Measurements from ENCODE around the gene PLXNB2. TPM values are rescaled to one million over a fixed set of nuclear protein-coding genes. Genes with fewer than 3 reads are reported as not detected.

PLXNB2 gene
- total RNA-seq, 4 donors from 2014 or later: 44.7 to 208 (median 126) TPM

GRCh38 chr22:50264104-50264745 is 43.2 kb downstream of the PLXNB2 start:
- intact Hi-C loops (cut with DNase I; ENCODE audit: low total_unique reads): no loop called here
- DNase-seq: no peak
- Histone ChIP-seq H3K4me3 (no peak overlapping the region), H3K9me3 (no peaks in the 10 kb centered on the region), H3K27ac (no peak overlapping the region), H3K36me3 (no peaks in the 10 kb centered on the region), H3K27me3 (no peaks in the 10 kb centered on the region), H3K4me1 (peaks cover 0 to 31% of the 10 kb centered on the region in 2 donors)
- TF ChIP-seq CTCF (IDR thresholded peaks at IDR 0.05): no peak
- TF ChIP-seq POLR2A (IDR thresholded peaks at IDR 0.05): no peak

DNA sequence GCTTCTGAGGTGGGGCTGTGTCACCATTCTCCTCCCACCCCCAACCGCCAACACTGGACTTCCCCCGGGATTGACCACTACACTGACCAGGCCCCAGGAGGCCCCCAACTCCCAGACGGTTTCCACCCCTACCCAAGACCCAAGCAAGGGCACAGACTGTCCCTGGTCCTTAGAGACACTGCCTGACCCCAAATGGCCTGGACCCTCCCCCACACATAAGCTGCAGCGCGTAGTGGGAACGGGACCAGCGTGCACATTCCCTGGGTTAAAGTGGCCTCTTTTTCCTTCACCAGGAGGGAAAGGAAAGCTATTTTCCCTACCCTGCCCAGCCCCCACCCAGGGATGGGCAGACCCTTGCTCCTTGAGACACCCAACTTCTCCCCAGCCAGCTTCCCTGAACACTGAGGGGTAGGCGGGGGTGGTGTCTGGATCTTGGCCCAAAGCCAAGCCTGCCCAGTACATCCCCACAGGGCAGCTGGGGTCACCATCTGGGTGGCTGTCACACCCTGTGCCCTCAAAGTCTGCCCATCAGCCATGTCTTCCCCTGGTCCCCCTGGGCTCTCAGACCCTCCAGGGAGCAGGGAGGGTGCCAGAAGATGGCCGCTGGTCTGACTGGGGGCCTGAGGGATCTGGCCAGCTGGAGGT is 44.4 kb downstream of the PLXNB2 start:
- H3K27ac ChIP-seq: no peak overlapping the region
- no peaks in the 10 kb centered on the region for H3K27me3 ChIP-seq
- no peaks in the 10 kb centered on the region for H3K36me3 ChIP-seq
- no peak overlapping the region for H3K4me3 ChIP-seq
- intact Hi-C loops (cut with DNase I; ENCODE audit: low total_unique reads): no loop called here
- H3K9me3 ChIP-seq: no peaks in the 10 kb centered on the region
- H3K4me1 ChIP-seq: peaks cover 0 to 23% of the 10 kb centered on the region in 2 donors
- DNase-seq: no peak
- TF ChIP-seq CTCF (IDR thresholded peaks at IDR 0.05): no peak
- TF ChIP-seq POLR2A (IDR thresholded peaks at IDR 0.05): no peak

DNA sequence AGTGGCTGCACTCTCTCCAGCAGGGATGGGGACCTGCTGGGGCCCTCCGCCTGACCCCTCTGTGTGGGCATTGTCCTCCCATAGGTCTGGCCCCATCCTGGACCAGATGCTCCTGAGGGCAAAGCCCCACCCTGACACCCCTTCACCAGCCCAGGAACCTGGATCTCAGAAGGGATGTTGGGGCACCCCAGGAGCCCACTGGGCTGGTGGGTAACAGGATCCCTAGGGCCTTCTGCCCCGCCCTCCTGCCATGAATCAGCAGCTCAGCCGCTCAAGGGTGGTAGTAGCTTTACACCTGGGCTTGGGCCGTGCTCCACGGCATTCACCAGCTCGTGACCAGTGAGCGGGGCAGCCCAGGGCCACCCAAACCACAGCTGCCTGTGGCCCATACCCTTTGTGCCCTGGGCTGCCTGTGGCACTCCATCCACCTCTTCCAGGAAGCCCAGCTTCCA is 45.0 kb downstream of the PLXNB2 start:
- H3K27ac ChIP-seq: peak overlapping the region in 1 of 2 donors; percentile 74
- no peaks in the 10 kb centered on the region for H3K9me3 ChIP-seq
- H3K27me3 ChIP-seq: no peaks in the 10 kb centered on the region
- TF ChIP-seq CTCF (IDR thresholded peaks at IDR 0.05) (no peak), POLR2A (IDR thresholded peaks at IDR 0.05) (no peak)
- peaks cover 0 to 19% of the 10 kb centered on the region in 2 donors for H3K4me1 ChIP-seq
- no peak for DNase-seq
- intact Hi-C loops (cut with DNase I; ENCODE audit: low total_unique reads): no loop called here
- H3K4me3 ChIP-seq: no peak overlapping the region
- H3K36me3 ChIP-seq: no peaks in the 10 kb centered on the region

GRCh38 chr22:50261615-50262459 is 45.6 kb downstream of the PLXNB2 start, which contains the start of gene MAPK12:
TSS of gene MAPK12 (minus strand) at chr22:50261683. CDS start at chr22:50261509, 174 bp downstream.
- TF ChIP-seq CTCF (IDR thresholded peaks at IDR 0.05) (no peak), POLR2A (IDR thresholded peaks at IDR 0.05) (peak in 1 of 2 donors; percentile 10)
- Histone ChIP-seq H3K36me3 (no peaks in the 10 kb centered on the region), H3K27ac (peak within 1 kb of the TSS; percentile 65 to 74), H3K4me1 (peaks cover 0 to 19% of the 10 kb centered on the region in 2 donors), H3K4me3 (peak within 1 kb of the TSS; percentile 32 to 58), H3K9me3 (no peaks in the 10 kb centered on the region), H3K27me3 (no peaks in the 10 kb centered on the region)
- intact Hi-C loops (cut with DNase I; ENCODE audit: low total_unique reads): no loop called here
- DNase-seq: no peak
